ENCODE data around the gene LRRIQ4. TPM values are rescaled to one million over a fixed set of nuclear protein-coding genes. Genes with fewer than 3 reads are reported as not detected.

The LRRIQ4 gene
- total RNA-seq, 2 donors from 2014 or later: 0.43 TPM; not detected in 1

DNA sequence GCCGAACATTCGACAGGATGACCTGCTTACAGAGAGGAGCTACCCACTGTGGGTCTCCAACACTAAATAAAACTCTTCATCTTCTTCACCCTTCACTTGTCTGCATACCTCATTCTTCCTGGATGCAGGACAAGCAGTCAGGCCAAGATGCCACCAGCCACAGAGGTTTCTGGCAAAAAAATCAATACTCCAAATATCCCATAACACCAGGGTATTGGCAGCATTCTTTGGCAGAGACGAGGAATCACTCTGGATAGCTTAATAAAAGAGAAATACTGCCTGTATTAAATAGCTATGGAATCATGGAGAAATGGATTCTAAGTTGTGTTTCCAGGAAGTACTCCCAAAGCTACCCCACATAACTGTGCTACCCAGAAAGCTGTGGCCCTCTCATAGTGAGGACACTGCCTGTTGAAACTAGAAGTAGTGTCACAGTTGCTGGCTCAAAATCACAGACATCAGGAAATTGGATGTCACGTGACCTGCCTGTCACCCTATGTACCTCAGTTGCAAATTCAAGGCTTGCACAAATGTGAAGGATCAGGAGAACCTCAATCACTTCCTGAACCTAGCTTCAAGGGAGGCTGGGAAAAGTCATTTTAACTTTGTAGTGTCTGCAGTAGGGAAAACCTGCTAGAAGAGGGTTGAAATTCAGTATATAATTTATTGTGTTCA is 68.0 kb downstream of the LRRIQ4 start:
- TF ChIP-seq, protein P1, sequence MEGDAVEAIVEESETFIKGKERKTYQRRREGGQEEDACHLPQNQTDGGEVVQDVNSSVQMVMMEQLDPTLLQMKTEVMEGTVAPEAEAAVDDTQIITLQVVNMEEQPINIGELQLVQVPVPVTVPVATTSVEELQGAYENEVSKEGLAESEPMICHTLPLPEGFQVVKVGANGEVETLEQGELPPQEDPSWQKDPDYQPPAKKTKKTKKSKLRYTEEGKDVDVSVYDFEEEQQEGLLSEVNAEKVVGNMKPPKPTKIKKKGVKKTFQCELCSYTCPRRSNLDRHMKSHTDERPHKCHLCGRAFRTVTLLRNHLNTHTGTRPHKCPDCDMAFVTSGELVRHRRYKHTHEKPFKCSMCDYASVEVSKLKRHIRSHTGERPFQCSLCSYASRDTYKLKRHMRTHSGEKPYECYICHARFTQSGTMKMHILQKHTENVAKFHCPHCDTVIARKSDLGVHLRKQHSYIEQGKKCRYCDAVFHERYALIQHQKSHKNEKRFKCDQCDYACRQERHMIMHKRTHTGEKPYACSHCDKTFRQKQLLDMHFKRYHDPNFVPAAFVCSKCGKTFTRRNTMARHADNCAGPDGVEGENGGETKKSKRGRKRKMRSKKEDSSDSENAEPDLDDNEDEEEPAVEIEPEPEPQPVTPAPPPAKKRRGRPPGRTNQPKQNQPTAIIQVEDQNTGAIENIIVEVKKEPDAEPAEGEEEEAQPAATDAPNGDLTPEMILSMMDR (IDR thresholded peaks at IDR 0.05): no peak
- no peak overlapping the region for H3K27ac ChIP-seq
- H3K9me3 ChIP-seq: no peaks in the 10 kb centered on the region
- H3K4me1 ChIP-seq: no peaks in the 10 kb centered on the region
- H3K27me3 ChIP-seq: no peaks in the 10 kb centered on the region
- no peak overlapping the region for H3K4me3 ChIP-seq
- H3K36me3 ChIP-seq: no peaks in the 10 kb centered on the region
- DNase-seq (ENCODE audit: low spot score): no peak

DNA sequence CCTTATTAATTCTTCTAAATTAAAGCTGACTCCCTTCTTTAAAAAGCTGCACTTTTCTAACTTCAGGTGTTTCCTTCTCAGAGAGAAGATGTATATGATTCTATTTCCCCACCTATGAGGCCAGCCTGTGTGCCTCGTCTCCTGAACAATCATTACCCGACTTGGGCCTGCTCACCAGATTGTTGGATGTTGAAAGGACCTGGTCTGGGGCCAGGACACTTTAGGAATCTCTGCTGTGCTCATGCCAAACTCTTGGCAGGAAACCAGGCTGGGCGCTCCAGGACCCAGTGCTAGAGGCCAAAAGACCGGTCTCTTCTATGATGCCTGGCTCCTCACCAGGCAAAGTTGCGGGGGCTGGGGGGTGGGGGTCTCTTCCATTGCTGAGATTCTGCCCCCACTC is 74.0 kb downstream of the LRRIQ4 start:
- Histone ChIP-seq H3K27me3 (no peaks in the 10 kb centered on the region), H3K4me3 (no peak overlapping the region), H3K27ac (no peak overlapping the region), H3K36me3 (no peaks in the 10 kb centered on the region), H3K9me3 (no peaks in the 10 kb centered on the region), H3K4me1 (peaks cover 0 to 7% of the 10 kb centered on the region in 2 donors)
- TF ChIP-seq, protein P1 (IDR thresholded peaks at IDR 0.05): no peak
- DNase-seq (ENCODE audit: low spot score): peak; percentile 75

Other genes starting within 250 kb of the LRRIQ4 start
- gene MECOM, start 149.2 kb upstream of the LRRIQ4 start, total RNA-seq: 10 to 100 TPM; 11.1 to 17.6 TPM
- gene TERC, start 47.8 kb upstream of the LRRIQ4 start, total RNA-seq: 10 to 100 TPM; 53.6 to 61.6 TPM
- 1 to 10 TPM in 1 of 2 donors, under 1 TPM in 1; 0.30 to 1.4 TPM for gene ACTRT3, start 43.3 kb upstream of the LRRIQ4 start, total RNA-seq
- 10 to 100 TPM; 10.2 to 11.2 TPM for gene MYNN, start 39.5 kb upstream of the LRRIQ4 start, total RNA-seq
- gene LRRC34, start within 50 bp of the LRRIQ4 start, total RNA-seq: 1 to 10 TPM; 2.9 to 3.3 TPM
- not detected for gene LRRC31, start 57.1 kb downstream of the LRRIQ4 start, total RNA-seq
- not detected for gene SAMD7, start 98.7 kb downstream of the LRRIQ4 start, total RNA-seq
- gene SEC62, start 153.9 kb downstream of the LRRIQ4 start, total RNA-seq: 10 to 100 TPM; 29.5 to 31.2 TPM
- gene GPR160, start 225.1 kb downstream of the LRRIQ4 start, total RNA-seq: under 1 TPM; 0.75 to 0.96 TPM

Measured in right atrium auricular region (tissue), 2 donors.